SW 1271 (cell line): ENCODE results near the gene ZSCAN4.

Source experiments
- DNase-seq, 2 experiments: peaks; one replicate each; lab custom pipeline; 2025; lab: John Stamatoyannopoulos, UW

ZSCAN4 gene

GRCh38 chr19:57682226-57682766 lies 13.6 kb downstream of the ZSCAN4 start:
- DNase-seq = no peak

GRCh38 chr19:57686727-57687126 lies 18.0 kb downstream of the ZSCAN4 start:
- no peak for DNase-seq

GRCh38 chr19:57687363-57688010 lies 18.8 kb downstream of the ZSCAN4 start:
- DNase-seq = no peak

GRCh38 chr19:57688011-57688763 lies 19.5 kb downstream of the ZSCAN4 start:
- DNase-seq = no peak

GRCh38 chr19:57689750-57690149 lies 21.0 kb downstream of the ZSCAN4 start:
- no peak for DNase-seq

- DNase-seq = no peak
Measured at GRCh38 chr19:57701625-57702024, 32.9 kb downstream of the ZSCAN4 start.

GRCh38 chr19:57706346-57706745 lies 37.6 kb downstream of the ZSCAN4 start:
- no peak for DNase-seq

GRCh38 chr19:57708641-57709361 lies 40.1 kb downstream of the ZSCAN4 start, which contains the start of gene ZNF154:
TSS of gene ZNF154 (minus strand) at chr19:57709204. CDS start at chr19:57708971, 233 bp downstream.
- peak in 1 of 2 experiments; percentile 29 for DNase-seq

- DNase-seq = no peak
Measured at GRCh38 chr19:57709616-57710015, 40.9 kb downstream of the ZSCAN4 start.

GRCh38 chr19:57712222-57712621 lies 43.5 kb downstream of the ZSCAN4 start:
- no peak for DNase-seq

- DNase-seq = no peak
Measured at GRCh38 chr19:57719424-57719823, 50.7 kb downstream of the ZSCAN4 start.

- no peak for DNase-seq
Measured at GRCh38 chr19:57719901-57720519, 51.3 kb downstream of the ZSCAN4 start.

GRCh38 chr19:57720878-57721277 lies 52.1 kb downstream of the ZSCAN4 start:
- DNase-seq = no peak
